T-cell (primary cell): ENCODE results near the gene LGMN. TPM values are rescaled to one million over a fixed set of nuclear protein-coding genes. Genes with fewer than 3 reads are reported as not detected.

Source experiments
- ATAC-seq, 4 experiments: fragments of 200-7000 bp in 3 of 4; fragments of 150-1000 bp in 1 of 4; cut with Tn5 transposase; replicated peaks in 1 of 4; 1 replicate in 3 of 4; 2 replicates in 1 of 4; pipeline ENCODE4 v1.10.0; 2021; ENCODE audit warnings: moderate library complexity in 3 of 4, mild to moderate bottlenecking in 2 of 4, moderate number of reproducible peaks in 1 of 4
- CTCF ChIA-PET, 2 donors: fragments of 300-600 bp; sonication (Branson Sonifier 250); formaldehyde crosslinking; loops; one replicate each; lab custom pipeline; 2022; ENCODE audit warnings: antibody characterized with exemption in 2 of 2; lab: Charles Lee
- POLR2A ChIA-PET, 2 donors: fragments of 300-600 bp; sonication (Branson Sonifier 250); formaldehyde crosslinking; loops; one replicate each; lab custom pipeline; 2022; ENCODE audit warnings: antibody characterized with exemption in 2 of 2; lab: Charles Lee
- DNase-seq, 35 experiments: peaks; one replicate each; pipeline versions ENCODE4 v3.0.0 to v3.0.0-alpha.2; 2013 to 2023
- H3K27ac ChIP-seq: one replicate; pipeline ENCODE4 v1.5.1; 2013; ENCODE audit warnings: low read length
- H3K27me3 ChIP-seq, 2 experiments: replicated peaks in 1 of 2; 1 replicate in 1 of 2; 2 replicates in 1 of 2; pipeline versions ENCODE4 v1.6.1 to v1.7.0; 2013; ENCODE audit warnings: low read length in 1 of 2, mixed read lengths in 1 of 2; ENCODE audit not compliant: control insufficient read depth in 2 of 2, insufficient read depth in 2 of 2; ENCODE audit errors: extremely low read depth in 1 of 2
- H3K36me3 ChIP-seq, 2 donors: 1 replicate in 1 of 2; 2 replicates in 1 of 2; pipeline versions ENCODE4 v1.6.1 to v1.7.0; 2013; ENCODE audit warnings: low read length in 1 of 2; ENCODE audit not compliant: control insufficient read depth in 2 of 2, insufficient read depth in 1 of 2; ENCODE audit errors: extremely low read depth in 1 of 2
- H3K4me1 ChIP-seq, 2 experiments: 1 replicate in 1 of 2; 2 replicates in 1 of 2; pipeline versions ENCODE4 v1.6.1 to v1.7.0; 2013; ENCODE audit warnings: low read length in 2 of 2, mixed read lengths in 1 of 2; ENCODE audit not compliant: insufficient read depth in 2 of 2, control insufficient read depth in 1 of 2; ENCODE audit errors: extremely low read depth in 1 of 2
- H3K4me3 ChIP-seq, 2 donors: 1 replicate in 1 of 2; 2 replicates in 1 of 2; pipeline versions ENCODE4 v1.5.1 to v1.7.0; 2013; ENCODE audit warnings: mild to moderate bottlenecking in 2 of 2, low read length in 1 of 2, moderate library complexity in 1 of 2; ENCODE audit not compliant: control insufficient read depth in 1 of 2; ENCODE audit errors: extremely low read depth in 1 of 2
- H3K9me3 ChIP-seq: 2 replicates; pipeline ENCODE4 v1.7.0; 2013
- H3K27ac Mint-ChIP-seq, 2 donors: one replicate each; pipeline ENCODE4 v1.8.0; 2020 to 2021; ENCODE audit warnings: mild to moderate bottlenecking in 2 of 2, mixed read lengths in 2 of 2
- H3K27me3 Mint-ChIP-seq, 2 donors: one replicate each; pipeline ENCODE4 v1.8.0; 2021 to 2022; ENCODE audit warnings: mixed read lengths in 2 of 2
- H3K36me3 Mint-ChIP-seq: one replicate; pipeline ENCODE4 v1.8.0; 2021; ENCODE audit warnings: mixed read lengths
- H3K4me1 Mint-ChIP-seq, 3 donors: one replicate each; pipeline ENCODE4 v1.8.0; 2020 to 2022; ENCODE audit warnings: mixed read lengths in 3 of 3, mild to moderate bottlenecking in 1 of 3
- H3K4me3 Mint-ChIP-seq, 3 donors: one replicate each; pipeline ENCODE4 v1.8.0; 2020 to 2022; ENCODE audit warnings: mild to moderate bottlenecking in 3 of 3, mixed read lengths in 3 of 3, moderate library complexity in 3 of 3
- H3K9me3 Mint-ChIP-seq, 3 donors: one replicate each; pipeline ENCODE4 v1.8.0; 2020 to 2022; ENCODE audit warnings: mixed read lengths in 3 of 3
- WGBS: methylation state at CpG from one replicate; pipeline ENCODE4 v1.1.5; 2013; ENCODE audit warnings: missing lambda C conversion rate; ENCODE audit not compliant: insufficient coverage; 5-methylcytosine and 5-hydroxymethylcytosine counted together
- total RNA-seq, 35 experiments: library from RNA in 6 of 35; stranded (reverse) in 6 of 35; fragments of 120-200 nt in 1 of 35; gene quantifications; one replicate each; pipeline versions ENCODE4 v1.2.1 to v1.2.4 and lab custom pipeline; 2013 to 2026

The LGMN gene
- total RNA-seq (10 to 100 TPM in 2 of 5 donors, 1 to 10 TPM in 3; 6.1 to 11.1 (median 8.8) TPM), total RNA-seq (lab: John Stamatoyannopoulos, UW) (5.1 to 48.0 (median 9.8) reads per million in 29 experiments)
- 5.1 TPM for total RNA-seq (2013)

- peaks cover 3 to 17% of the 10 kb centered on the region in 2 donors for H3K27me3 Mint-ChIP-seq
- H3K9me3 Mint-ChIP-seq = no peaks in the 10 kb centered on the region
- Histone ChIP-seq H3K27ac (no peak within 1 kb of the TSS), H3K9me3 (no peaks in the 10 kb centered on the region), H3K36me3 (no peaks in the 10 kb centered on the region), H3K4me3 (peak within 1 kb of the TSS; percentile 52 to 93), H3K4me1 (peaks cover 9 to 32% of the 10 kb centered on the region in 2 experiments), H3K27me3 (peaks cover 0 to 28% of the 10 kb centered on the region in 2 experiments)
- DNase-seq = peak; percentile 73 to 88 (median 81)
- WGBS = 7% methylated on average over 38 of the region's 50 CpGs
- H3K4me3 Mint-ChIP-seq = peak within 1 kb of the TSS; percentile 87 to 88 (median 87)
- ChIA-PET CTCF (interaction anchor here in 1 of 2 donors (0.6 to 0.8 kb wide), 2 partner anchors 32 to 64 kb away, joined by 3 to 4 read pairs; no protein-coding TSS in a partner anchor), POLR2A (interaction anchor here (0.5 to 1.2 kb wide), 4 partner anchors 22 to 1249 kb away, joined by 3 to 6 read pairs (median 4); no protein-coding TSS in a partner anchor)
- ATAC-seq = peak; percentile 97 to 98 (median 97)
- H3K4me1 Mint-ChIP-seq = peaks cover 45 to 49% (median 46%) of the 10 kb centered on the region in 3 donors
- H3K36me3 Mint-ChIP-seq = no peaks in the 10 kb centered on the region
- H3K27ac Mint-ChIP-seq = peak within 1 kb of the TSS; percentile 37 to 70
Observed at GRCh38 chr14:92748259-92749016, at the start of gene LGMN. TSS of gene LGMN (minus strand) at chr14:92748627. CDS start at chr14:92732786, 15,841 bp downstream.

- H3K9me3 Mint-ChIP-seq = peaks cover 0 to 12% (median 4%) of the 10 kb centered on the region in 3 donors
- Histone ChIP-seq H3K4me1 (peaks cover 13 to 19% of the 10 kb centered on the region in 2 experiments), H3K27me3 (no peaks in the 10 kb centered on the region), H3K9me3 (no peaks in the 10 kb centered on the region), H3K4me3 (peak overlapping the region; percentile 93 to 96), H3K27ac (peak overlapping the region; percentile 75), H3K36me3 (peaks cover 0 to 17% of the 10 kb centered on the region in 2 donors)
- peaks cover 21% of the 10 kb centered on the region for H3K36me3 Mint-ChIP-seq
- WGBS = 17% methylated on average over 1 of the region's 6 CpGs
- CTCF ChIA-PET = no interaction called here
- no peaks in the 10 kb centered on the region for H3K27me3 Mint-ChIP-seq
- H3K4me3 Mint-ChIP-seq = peak overlapping the region; percentile 92 to 99 (median 97)
- POLR2A ChIA-PET = interaction anchor here (0.5 to 0.6 kb wide), 2 partner anchors 318 to 1284 kb away, joined by 3 to 6 read pairs; no protein-coding TSS in a partner anchor
- no peak for ATAC-seq
- DNase-seq = no peak
- peak overlapping the region; percentile 94 to 95 for H3K27ac Mint-ChIP-seq
- H3K4me1 Mint-ChIP-seq = peaks cover 44 to 50% (median 44%) of the 10 kb centered on the region in 3 donors
Observed at GRCh38 chr14:92794961-92795360, 46.5 kb upstream of the LGMN start.

GRCh38 chr14:92794547-92794941 lies 46.1 kb upstream of the LGMN start:
- Histone ChIP-seq H3K36me3 (peaks cover 0 to 16% of the 10 kb centered on the region in 2 donors), H3K27me3 (no peaks in the 10 kb centered on the region), H3K9me3 (no peaks in the 10 kb centered on the region), H3K4me3 (peak overlapping the region; percentile 93 to 96), H3K4me1 (peaks cover 13 to 17% of the 10 kb centered on the region in 2 experiments), H3K27ac (peak overlapping the region; percentile 75)
- DNase-seq (peak in 1 of 35 experiments; percentile 1), ATAC-seq (no peak)
- ChIA-PET POLR2A (interaction anchor here in 1 of 2 donors (0.6 kb wide), 1 partner anchor 673 kb away, joined by 3 read pairs; the partner anchor contains the start of gene NDUFB1), CTCF (no interaction called here)
- Mint-ChIP-seq H3K9me3 (peaks cover 4 to 15% (median 6%) of the 10 kb centered on the region in 3 donors), H3K27ac (peak overlapping the region; percentile 94 to 95), H3K27me3 (no peaks in the 10 kb centered on the region), H3K4me3 (peak overlapping the region; percentile 92 to 99 (median 97)), H3K4me1 (peaks cover 40 to 46% (median 40%) of the 10 kb centered on the region in 3 donors), H3K36me3 (peaks cover 20% of the 10 kb centered on the region)
- WGBS = 0% methylated on average over 6 of the region's 20 CpGs

GRCh38 chr14:92793709-92794546 lies 45.5 kb upstream of the LGMN start, which contains the start of gene GOLGA5:
TSS of gene GOLGA5 (plus strand) at chr14:92794305. CDS start at chr14:92797438, 3,133 bp downstream.
- peak within 1 kb of the TSS; percentile 93 to 96 for H3K4me3 ChIP-seq
- peaks cover 24% of the 10 kb centered on the region for H3K36me3 Mint-ChIP-seq
- peak within 1 kb of the TSS; percentile 94 to 95 for H3K27ac Mint-ChIP-seq
- ChIA-PET CTCF (interaction anchor here in 1 of 2 donors (0.5 kb wide), 1 partner anchor 1600 kb away, joined by 3 read pairs; no protein-coding TSS in a partner anchor), POLR2A (interaction anchor here (0.5 to 0.6 kb wide), 2 partner anchors 52 to 672 kb away, joined by 3 to 5 read pairs; partner anchors contain the start of gene NDUFB1 (in 1 of the 2))
- peaks cover 8 to 21% (median 13%) of the 10 kb centered on the region in 3 donors for H3K9me3 Mint-ChIP-seq
- ATAC-seq (peak; percentile 92 to 94 (median 94)), DNase-seq (peak; percentile 95 to 100 (median 97))
- no peaks in the 10 kb centered on the region for H3K27me3 ChIP-seq
- H3K9me3 ChIP-seq = peaks cover 3% of the 10 kb centered on the region
- no peaks in the 10 kb centered on the region for H3K27me3 Mint-ChIP-seq
- H3K36me3 ChIP-seq = peaks cover 0 to 16% of the 10 kb centered on the region in 2 donors
- H3K4me3 Mint-ChIP-seq = peak within 1 kb of the TSS; percentile 92 to 99 (median 97)
- peak within 1 kb of the TSS; percentile 75 for H3K27ac ChIP-seq
- WGBS = 2% methylated on average over 69 of the region's 71 CpGs
- H3K4me1 Mint-ChIP-seq = peaks cover 39 to 46% (median 40%) of the 10 kb centered on the region in 3 donors
- peaks cover 13 to 15% of the 10 kb centered on the region in 2 experiments for H3K4me1 ChIP-seq

GRCh38 chr14:92792885-92793284 lies 44.5 kb upstream of the LGMN start:
- 100% methylated on average over 1 of the region's 4 CpGs for WGBS
- H3K27ac ChIP-seq = no peak overlapping the region
- peaks cover 3% of the 10 kb centered on the region for H3K9me3 ChIP-seq
- no peak overlapping the region for H3K27ac Mint-ChIP-seq
- CTCF ChIA-PET = no interaction called here
- H3K4me3 Mint-ChIP-seq = peak overlapping the region in 1 of 3 donors; percentile 99
- H3K36me3 Mint-ChIP-seq = peaks cover 18% of the 10 kb centered on the region
- peaks cover 34 to 39% (median 34%) of the 10 kb centered on the region in 3 donors for H3K4me1 Mint-ChIP-seq
- H3K36me3 ChIP-seq = peaks cover 0 to 7% of the 10 kb centered on the region in 2 donors
- POLR2A ChIA-PET = interaction anchor here in 1 of 2 donors (0.6 kb wide), 1 partner anchor 9 kb away, joined by 15 read pairs; no protein-coding TSS in a partner anchor
- ATAC-seq (no peak), DNase-seq (no peak)
- peaks cover 8 to 21% (median 15%) of the 10 kb centered on the region in 3 donors for H3K9me3 Mint-ChIP-seq
- no peaks in the 10 kb centered on the region for H3K27me3 Mint-ChIP-seq
- peaks cover 13 to 15% of the 10 kb centered on the region in 2 experiments for H3K4me1 ChIP-seq
- no peaks in the 10 kb centered on the region for H3K27me3 ChIP-seq
- no peak overlapping the region for H3K4me3 ChIP-seq
